ENCODE measurements around the gene CCDC154. TPM values are rescaled to one million over a fixed set of nuclear protein-coding genes. Genes with fewer than 3 reads are reported as not detected.

Gene CCDC154
- total and polyA plus RNA-seq, 5 experiments from 2014 or later, result 14.0 to 15.5 TPM; not detected in 3

DNA sequence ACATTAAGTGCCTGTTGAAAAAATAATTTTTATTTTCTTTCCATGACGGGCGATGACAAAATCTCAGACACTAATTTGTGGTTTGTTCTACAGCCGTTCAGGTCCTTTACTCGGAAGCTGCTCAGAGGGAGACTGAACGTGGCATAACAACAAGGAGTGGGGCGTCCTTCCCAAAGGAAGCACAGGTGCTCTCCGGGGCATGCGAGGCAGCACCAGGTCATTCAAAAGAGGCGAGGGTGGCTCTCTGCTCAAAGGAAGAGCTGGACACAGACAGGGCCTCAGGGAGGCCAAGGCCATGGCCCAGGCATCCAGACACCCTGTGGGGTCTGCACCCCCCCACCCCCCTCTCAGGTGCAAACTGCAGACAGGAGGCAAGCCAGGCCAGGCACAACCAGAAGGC lies 46.0 kb downstream of the CCDC154 start:
- Mint-ChIP-seq H3K36me3 (peaks cover 0 to 62% (median 2%) of the 10 kb centered on the region in 3 donors), H3K27ac (peak overlapping the region in 1 of 10 donors; percentile 16), H3K27me3 (no peaks in the 10 kb centered on the region), H3K4me3 (no peak overlapping the region), H3K4me1 (peaks cover under 1 to 13% (median 4%) of the 10 kb centered on the region in 4 donors), H3K9me3 (no peaks in the 10 kb centered on the region)
- no peak for DNase-seq
- ATAC-seq, result no peak
- POLR2A ChIA-PET, result interaction anchor here (1.4 kb wide), 1 partner anchor 10 kb away, joined by 4 read pairs; no protein-coding TSS in a partner anchor

DNA sequence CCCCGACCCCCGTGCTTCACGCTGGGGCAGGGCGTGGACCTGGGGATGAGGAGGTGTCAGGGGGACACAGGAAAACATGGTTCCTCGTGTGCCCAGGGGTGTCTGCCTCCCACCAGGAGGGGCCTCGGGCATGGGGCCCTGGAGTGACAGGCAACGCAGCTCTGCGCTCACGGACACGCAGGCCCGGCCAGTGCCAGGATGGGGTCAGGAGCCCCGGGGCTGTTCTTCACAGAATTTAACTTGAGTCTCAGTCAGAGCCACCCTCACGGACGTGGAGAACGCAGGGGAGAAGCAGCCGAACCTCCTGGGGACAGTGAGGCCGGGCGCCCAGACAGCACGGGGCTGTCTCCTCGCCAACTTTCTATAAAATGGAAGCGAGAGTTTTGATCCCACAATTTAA lies 46.6 kb downstream of the CCDC154 start:
- no peaks in the 10 kb centered on the region for H3K27me3 Mint-ChIP-seq
- no peaks in the 10 kb centered on the region for H3K9me3 Mint-ChIP-seq
- DNase-seq (no peak), ATAC-seq (no peak)
- peak overlapping the region in 1 of 10 donors; percentile 16 for H3K27ac Mint-ChIP-seq
- H3K4me1 Mint-ChIP-seq, result peaks cover 0 to 11% (median 2%) of the 10 kb centered on the region in 4 donors
- POLR2A ChIA-PET, result interaction anchor here (1.4 kb wide), 1 partner anchor 10 kb away, joined by 4 read pairs; no protein-coding TSS in a partner anchor
- H3K4me3 Mint-ChIP-seq, result no peak overlapping the region
- H3K36me3 Mint-ChIP-seq, result peaks cover 0 to 60% (median 2%) of the 10 kb centered on the region in 3 donors

DNA sequence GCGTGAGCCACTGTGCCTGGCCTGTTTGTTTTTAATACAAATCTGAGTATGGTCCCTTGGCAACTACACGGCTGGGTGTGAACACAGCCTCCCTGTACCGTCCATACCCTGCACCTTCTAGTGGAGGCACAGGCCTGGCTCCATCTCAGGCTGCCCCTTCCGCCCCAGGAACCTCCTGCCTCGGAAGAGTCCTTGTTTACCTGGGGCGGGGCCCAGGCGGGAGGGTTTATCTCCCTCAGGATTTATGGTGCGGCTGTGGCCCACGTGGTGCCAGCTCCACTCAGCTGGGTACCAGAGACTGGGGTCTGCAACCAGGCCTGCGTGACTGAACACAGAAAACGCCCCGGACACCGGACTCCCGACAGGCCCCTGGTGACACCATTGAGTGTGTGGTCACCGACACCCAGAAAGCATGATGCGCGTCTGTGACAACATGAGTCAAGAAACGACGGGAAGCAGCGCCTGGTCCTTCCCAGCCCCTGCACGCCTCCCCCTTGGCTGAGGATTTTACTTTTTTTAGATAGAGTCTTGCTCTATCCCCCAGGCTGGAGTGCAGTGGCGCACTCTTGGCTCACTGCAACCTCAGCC lies 48.8 kb downstream of the CCDC154 start:
- peaks cover 0 to 60% (median 2%) of the 10 kb centered on the region in 3 donors for H3K36me3 Mint-ChIP-seq
- ATAC-seq (no peak), DNase-seq (no peak)
- H3K27me3 Mint-ChIP-seq, result no peaks in the 10 kb centered on the region
- H3K4me3 Mint-ChIP-seq, result no peak overlapping the region
- peaks cover 0 to 7% (median 0%) of the 10 kb centered on the region in 4 donors for H3K4me1 Mint-ChIP-seq
- no peak overlapping the region for H3K27ac Mint-ChIP-seq
- H3K9me3 Mint-ChIP-seq, result no peaks in the 10 kb centered on the region
- POLR2A ChIA-PET, result no interaction called here

GRCh38 chr16:1394367-1394951 lies 49.9 kb downstream of the CCDC154 start:
- peaks cover 0 to 5% (median 0%) of the 10 kb centered on the region in 4 donors for H3K4me1 Mint-ChIP-seq
- ATAC-seq (no peak), DNase-seq (no peak)
- no peak overlapping the region for H3K4me3 Mint-ChIP-seq
- peaks cover 0 to 62% (median 7%) of the 10 kb centered on the region in 3 donors for H3K36me3 Mint-ChIP-seq
- H3K9me3 Mint-ChIP-seq, result no peaks in the 10 kb centered on the region
- no peak overlapping the region for H3K27ac Mint-ChIP-seq
- POLR2A ChIA-PET, result no interaction called here
- H3K27me3 Mint-ChIP-seq, result no peaks in the 10 kb centered on the region

- H3K27ac Mint-ChIP-seq, result no peak overlapping the region
- POLR2A ChIA-PET, result no interaction called here
- ATAC-seq (no peak), DNase-seq (no peak)
- peaks cover 0 to 5% (median 0%) of the 10 kb centered on the region in 4 donors for H3K4me1 Mint-ChIP-seq
- peaks cover 0 to 58% (median 6%) of the 10 kb centered on the region in 3 donors for H3K36me3 Mint-ChIP-seq
- no peaks in the 10 kb centered on the region for H3K27me3 Mint-ChIP-seq
- no peak overlapping the region for H3K4me3 Mint-ChIP-seq
- no peaks in the 10 kb centered on the region for H3K9me3 Mint-ChIP-seq
These were observed 50.7 kb downstream of the CCDC154 start for GRCh38 chr16:1393613-1394176.

GRCh38 chr16:1392826-1393225 lies 51.5 kb downstream of the CCDC154 start:
- ATAC-seq (no peak), DNase-seq (no peak)
- Mint-ChIP-seq H3K9me3 (no peaks in the 10 kb centered on the region), H3K4me3 (no peak overlapping the region), H3K27me3 (no peaks in the 10 kb centered on the region), H3K36me3 (peaks cover 0 to 53% (median 6%) of the 10 kb centered on the region in 3 donors), H3K27ac (peak overlapping the region in 2 of 10 donors; percentile 10 to 19), H3K4me1 (peaks cover 0 to 5% (median 0%) of the 10 kb centered on the region in 4 donors)
- POLR2A ChIA-PET, result no interaction called here

- H3K36me3 Mint-ChIP-seq, result peaks cover 0 to 50% (median 6%) of the 10 kb centered on the region in 3 donors
- peaks cover 0 to 2% (median 0%) of the 10 kb centered on the region in 4 donors for H3K4me1 Mint-ChIP-seq
- no peak overlapping the region for H3K4me3 Mint-ChIP-seq
- H3K27me3 Mint-ChIP-seq, result no peaks in the 10 kb centered on the region
- peak overlapping the region in 1 of 10 donors; percentile 79 for H3K27ac Mint-ChIP-seq
- ATAC-seq, result no peak
- POLR2A ChIA-PET, result no interaction called here
- H3K9me3 Mint-ChIP-seq, result no peaks in the 10 kb centered on the region
- DNase-seq, result no peak
These were observed 54.0 kb downstream of the CCDC154 start for GRCh38 chr16:1390239-1390779.

- POLR2A ChIA-PET, result no interaction called here
- Mint-ChIP-seq H3K27ac (no peak overlapping the region), H3K4me3 (no peak overlapping the region), H3K9me3 (no peaks in the 10 kb centered on the region), H3K27me3 (no peaks in the 10 kb centered on the region), H3K4me1 (peaks cover 0 to 2% (median 1%) of the 10 kb centered on the region in 4 donors), H3K36me3 (peaks cover 0 to 53% (median 8%) of the 10 kb centered on the region in 3 donors)
- no peak for ATAC-seq
- no peak for DNase-seq
These were observed 54.6 kb downstream of the CCDC154 start for GRCh38 chr16:1389762-1390161.

DNA sequence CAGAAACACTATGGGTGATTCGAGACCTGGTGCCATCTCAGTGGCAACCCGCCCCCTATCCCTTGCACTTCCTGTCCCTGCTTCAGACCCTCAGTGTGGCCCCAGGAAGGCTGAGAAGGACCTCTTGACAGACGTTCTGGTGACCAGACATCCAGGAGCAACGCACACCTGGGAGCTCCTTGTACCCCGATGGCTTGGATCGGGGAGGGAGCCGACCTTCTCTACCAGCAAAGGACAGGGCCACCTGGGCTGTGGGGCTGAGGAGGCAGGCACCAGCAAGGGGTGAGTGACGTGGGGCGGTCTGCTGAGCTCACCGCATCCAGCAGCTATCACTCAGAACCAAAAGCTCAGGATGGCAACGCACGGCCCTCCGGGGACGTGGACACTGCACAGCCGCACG lies 57.0 kb downstream of the CCDC154 start:
- no peaks in the 10 kb centered on the region for H3K9me3 Mint-ChIP-seq
- H3K4me1 Mint-ChIP-seq, result peaks cover 0 to 3% (median 1%) of the 10 kb centered on the region in 4 donors
- POLR2A ChIA-PET, result interaction anchor here (1.5 kb wide), 1 partner anchor 21 kb away, joined by 3 read pairs; no protein-coding TSS in a partner anchor
- DNase-seq (no peak), ATAC-seq (no peak)
- H3K36me3 Mint-ChIP-seq, result peaks cover 0 to 50% (median 10%) of the 10 kb centered on the region in 3 donors
- H3K27me3 Mint-ChIP-seq, result no peaks in the 10 kb centered on the region
- no peak overlapping the region for H3K4me3 Mint-ChIP-seq
- peak overlapping the region in 1 of 10 donors; percentile 34 for H3K27ac Mint-ChIP-seq

- no peak overlapping the region for H3K4me3 Mint-ChIP-seq
- H3K9me3 Mint-ChIP-seq, result no peaks in the 10 kb centered on the region
- DNase-seq, result no peak
- ATAC-seq, result no peak
- no peaks in the 10 kb centered on the region for H3K27me3 Mint-ChIP-seq
- no peak overlapping the region for H3K27ac Mint-ChIP-seq
- peaks cover under 1 to 3% (median 2%) of the 10 kb centered on the region in 4 donors for H3K4me1 Mint-ChIP-seq
- H3K36me3 Mint-ChIP-seq, result peaks cover 0 to 47% (median 9%) of the 10 kb centered on the region in 3 donors
- POLR2A ChIA-PET, result no interaction called here
These were observed 59.1 kb downstream of the CCDC154 start for GRCh38 chr16:1385232-1385631.

Measured in naive thymus-derived CD8-positive, alpha-beta T cell (primary cell).